PC-3 (cell line): Measurements from ENCODE around the gene LRRC8C. TPM values are rescaled to one million over a fixed set of nuclear protein-coding genes. Genes with fewer than 3 reads are reported as not detected.

ENCODE experiments used
- ATAC-seq: fragments of 200-7000 bp; cut with Tn5 transposase; 2 replicates; pipeline ENCODE4 v1.9.1; 2020; ENCODE audit warnings: mild to moderate bottlenecking, moderate library complexity
- BruUV-seq: library from RNA; stranded (reverse); fragments of 400-500 nt; replicated peaks from 2 replicates; lab custom pipeline; 2021; lab: Mats Ljungman, UMichigan
- CTCF ChIA-PET: fragments of 300-600 bp; sonication (Branson Sonifier 250); formaldehyde crosslinking; loops from one replicate; lab custom pipeline; 2022; ENCODE audit warnings: antibody characterized with exemption; lab: Charles Lee
- POLR2A ChIA-PET: fragments of 300-600 bp; sonication (Branson Sonifier 250); formaldehyde crosslinking; loops from one replicate; lab custom pipeline; 2022; ENCODE audit warnings: antibody characterized with exemption; ENCODE audit not compliant: unreplicated experiment; lab: Charles Lee
- DNase-seq: peaks from one replicate; pipeline ENCODE4 v3.0.0-alpha.2; 2015
- H2AFZ ChIP-seq: fragments of 300-600 bp; sonication (generic); 2 replicates; pipeline ENCODE4 v1.6.0; 2016; ENCODE audit warnings: antibody characterized with exemption, low read length
- H3F3A ChIP-seq: fragments of 300-600 bp; sonication (generic); one replicate; pipeline ENCODE4 v1.6.0; 2017; ENCODE audit warnings: antibody characterized with exemption, low read length, control low read depth, mild to moderate bottlenecking; ENCODE audit not compliant: unreplicated experiment
- H3K27ac ChIP-seq: fragments of 300-600 bp; sonication (generic); 2 replicates; pipeline ENCODE4 v1.5.1; 2016; ENCODE audit warnings: mild to moderate bottlenecking, low read length
- H3K27me3 ChIP-seq: fragments of 300-600 bp; sonication (generic); 2 replicates; pipeline ENCODE4 v1.6.1; 2016; ENCODE audit warnings: low read length, mixed read lengths
- H3K36me3 ChIP-seq: fragments of 300-600 bp; sonication (generic); 2 replicates; pipeline ENCODE4 v1.6.1; 2016; ENCODE audit warnings: low read depth, mixed run types, low read length, mixed read lengths
- H3K4me1 ChIP-seq: fragments of 300-600 bp; sonication (generic); 2 replicates; pipeline ENCODE4 v1.5.1; 2016; ENCODE audit warnings: low read length; ENCODE audit not compliant: insufficient read depth
- H3K4me2 ChIP-seq: fragments of 300-600 bp; sonication (generic); 2 replicates; pipeline ENCODE4 v1.6.0; 2016; ENCODE audit warnings: low read length
- H3K4me3 ChIP-seq: fragments of 300-600 bp; sonication (generic); 2 replicates; pipeline ENCODE4 v1.5.1; 2016; ENCODE audit warnings: mild to moderate bottlenecking, low read length, mixed read lengths
- H3K79me2 ChIP-seq: fragments of 300-600 bp; sonication (generic); 2 replicates; pipeline ENCODE4 v1.6.1; 2017; ENCODE audit warnings: low read length, mixed read lengths
- H3K9ac ChIP-seq: fragments of 300-600 bp; sonication (generic); 2 replicates; pipeline ENCODE4 v1.6.0; 2016; ENCODE audit warnings: mild to moderate bottlenecking, low read length
- H3K9me2 ChIP-seq: fragments of 300-600 bp; sonication (generic); replicated peaks from 2 replicates; pipeline ENCODE4 v1.6.1; 2016; ENCODE audit warnings: mixed run types, low read length, mixed read lengths
- H3K9me3 ChIP-seq: fragments of 300-600 bp; sonication (generic); 2 replicates; pipeline ENCODE4 v1.6.1; 2016; ENCODE audit warnings: low read length, mixed read lengths
- H4K20me1 ChIP-seq: fragments of 300-600 bp; sonication (generic); 2 replicates; pipeline ENCODE4 v1.6.1; 2016; ENCODE audit warnings: low read length, mixed read lengths
- CTCF ChIP-seq: fragments of 300-600 bp; sonication (generic); conservative IDR thresholded peaks from 2 replicates; pipeline ENCODE4 v1.5.1; 2017; ENCODE audit warnings: antibody characterized with exemption, low read depth, mild to moderate bottlenecking, low read length
- EZH2 ChIP-seq: fragments of 300-600 bp; sonication (generic); IDR thresholded peaks from one replicate; pipeline ENCODE4 v1.6.1; 2017; ENCODE audit warnings: antibody characterized with exemption, mild to moderate bottlenecking, low read length; ENCODE audit not compliant: unreplicated experiment
- EZH2phosphoT487 ChIP-seq: fragments of 300-600 bp; sonication (generic); IDR thresholded peaks from 2 replicates; pipeline ENCODE4 v1.6.1; 2018; ENCODE audit warnings: mild to moderate bottlenecking, antibody characterized with exemption, low read length, borderline replicate concordance
- intact Hi-C: fragments of 100-400 bp; cut with micrococcal nuclease; formaldehyde crosslinking; loops from 2 replicates; pipeline ENCODE4 v1.9.0; 2023
- total RNA-seq: library from RNA; depleted of rRNA; stranded (reverse); fragments of >200 nt; gene quantifications from 2 replicates; pipeline ENCODE4 v1.2.3, GENCODE V29; 2014

The LRRC8C gene
- total RNA-seq, 1 experiment from 2014 or later, result 4.3 TPM

GRCh38 chr1:89721351-89721750 lies 88.4 kb downstream of the LRRC8C start:
- peak overlapping the region; percentile 64 for H3K4me2 ChIP-seq
- no TSS peak for BruUV-seq
- no peaks in the 10 kb centered on the region for H3F3A ChIP-seq
- 0 out of 2 replicates have a peak overlapping the region, but pooled peaks have one; percentile 23 for H2AFZ ChIP-seq
- no peak overlapping the region for H3K9ac ChIP-seq
- no peaks in the 10 kb centered on the region for H4K20me1 ChIP-seq
- H3K9me2 ChIP-seq, result no peaks in the 10 kb centered on the region
- no peaks in the 10 kb centered on the region for H3K36me3 ChIP-seq
- ATAC-seq, result peak; percentile 36
- intact Hi-C loops, result loop anchor here (2.0 to 5.0 kb wide), 2 partner anchors 41 to 85 kb away; no protein-coding TSS in a partner anchor
- no peaks in the 10 kb centered on the region for H3K9me3 ChIP-seq
- peak overlapping the region; percentile 46 for H3K27ac ChIP-seq
- no peak for TF ChIP-seq EZH2phosphoT487
- TF ChIP-seq EZH2, result no peak
- TF ChIP-seq CTCF, result no peak
- H3K79me2 ChIP-seq, result no peaks in the 10 kb centered on the region
- CTCF ChIA-PET, result no interaction called here
- H3K4me3 ChIP-seq, result no peak overlapping the region
- peak; percentile 69 for DNase-seq
- H3K4me1 ChIP-seq, result peaks cover 49% of the 10 kb centered on the region
- H3K27me3 ChIP-seq, result no peaks in the 10 kb centered on the region
- POLR2A ChIA-PET, result no interaction called here

GRCh38 chr1:89723144-89723543 lies 90.2 kb downstream of the LRRC8C start:
- POLR2A ChIA-PET, result no interaction called here
- no TSS peak for BruUV-seq
- ATAC-seq, result no peak

More at GRCh38 chr1:89723144-89723543, 90.2 kb downstream of the LRRC8C start:
- intact Hi-C loops, result loop anchor here (5.0 kb wide), 1 partner anchor 39 kb away; no protein-coding TSS in a partner anchor
- Histone ChIP-seq H3K36me3 (no peaks in the 10 kb centered on the region), H3K9me2 (no peaks in the 10 kb centered on the region), H2AFZ (no peak overlapping the region), H3K4me2 (no peak overlapping the region), H3K9me3 (no peaks in the 10 kb centered on the region), H3K27ac (no peak overlapping the region), H3K27me3 (no peaks in the 10 kb centered on the region), H3K79me2 (no peaks in the 10 kb centered on the region), H3F3A (no peaks in the 10 kb centered on the region), H3K4me3 (no peak overlapping the region), H3K4me1 (peaks cover 49% of the 10 kb centered on the region), H4K20me1 (no peaks in the 10 kb centered on the region), H3K9ac (no peak overlapping the region)
- CTCF ChIA-PET, result no interaction called here
- TF ChIP-seq EZH2phosphoT487, result no peak
- TF ChIP-seq EZH2, result no peak
- TF ChIP-seq CTCF, result no peak
- no peak for DNase-seq
